ENCODE results near the gene RXFP3.

Gene RXFP3

DNA sequence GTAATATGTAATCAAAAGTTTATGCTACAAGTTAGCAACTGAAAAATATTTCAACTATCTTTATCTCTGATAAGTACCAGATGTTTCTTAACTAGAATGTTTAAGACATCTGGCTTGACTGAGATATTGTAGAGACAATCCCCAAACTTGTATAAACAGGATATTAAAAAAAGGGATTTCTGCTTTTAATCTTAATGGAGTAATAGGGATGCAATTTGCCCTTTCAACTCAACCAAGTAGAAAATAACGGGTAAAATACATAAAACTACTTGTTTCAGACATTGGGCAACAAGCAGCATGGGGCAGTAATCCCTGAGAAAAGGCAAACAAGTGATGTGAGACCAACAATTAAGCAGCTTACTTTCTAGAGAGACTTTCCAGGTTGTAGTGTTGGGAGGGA is 35.0 kb upstream of the RXFP3 start:
- Histone ChIP-seq H3K4me3 (ENCODE audit: low read depth, low read length) (no peak overlapping the region), H3K9me3 (ENCODE audit: control insufficient read depth, insufficient read depth, low read depth, low read length) (no peaks in the 10 kb centered on the region), H3K4me1 (ENCODE audit: control insufficient read depth, insufficient read depth, low read length) (no peaks in the 10 kb centered on the region), H3K27ac (ENCODE audit: extremely low read depth, low read depth, low read length) (no peak overlapping the region), H3K36me3 (ENCODE audit: control insufficient read depth in 2 of 2, insufficient read depth in 1 of 2, low read length in 2 of 2) (no peaks in the 10 kb centered on the region)
- TF ChIP-seq BCL11B (tag by site-specific recombination; IDR thresholded peaks at IDR 0.05; ENCODE audit: low read depth) (no peak), KLF16 (tag by site-specific recombination; IDR thresholded peaks at IDR 0.05) (no peak), ZNF785 (tag by site-specific recombination; IDR thresholded peaks at IDR 0.05) (no peak), ZSCAN23 (tag by site-specific recombination; IDR thresholded peaks at IDR 0.05) (no peak), ZNF19 (tag by site-specific recombination; IDR thresholded peaks at IDR 0.05; ENCODE audit: low read depth) (no peak), YY1 (tag by site-specific recombination; IDR thresholded peaks at IDR 0.05) (no peak), ZNF366 (tag by site-specific recombination; conservative IDR thresholded peaks at IDR 0.05) (no peak), ZNF658 (tag by site-specific recombination; IDR thresholded peaks at IDR 0.05) (no peak), ZNF426 (tag by site-specific recombination; IDR thresholded peaks at IDR 0.05) (no peak), ZNF292 (tag by site-specific recombination; IDR thresholded peaks at IDR 0.05; ENCODE audit: borderline replicate concordance, low read depth) (no peak), GLI2 (tag by site-specific recombination; IDR thresholded peaks at IDR 0.05; ENCODE audit: borderline replicate concordance, low read depth) (no peak)
- POLR2A ChIA-PET, result no interaction called here
- CTCF ChIA-PET, result no interaction called here

DNA sequence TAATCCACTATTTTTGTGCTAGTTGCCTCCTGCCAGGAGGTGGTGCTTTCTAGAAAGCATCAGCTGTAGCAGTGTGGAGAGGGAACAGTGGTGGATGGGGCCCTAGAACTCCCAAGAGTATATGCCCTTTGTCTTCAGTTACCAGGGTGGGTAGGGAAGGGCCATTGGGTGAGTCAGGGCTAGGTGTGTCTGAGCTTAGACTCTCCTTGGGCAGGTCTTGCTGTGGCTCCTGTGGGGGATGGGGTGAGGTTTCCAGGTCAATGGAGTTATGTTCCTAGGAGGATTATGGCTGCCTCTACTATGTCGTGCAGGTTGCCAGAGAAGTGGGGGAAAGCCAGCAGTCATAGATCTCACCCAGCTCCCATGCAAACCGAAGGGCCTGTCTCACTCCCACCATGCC is 33.1 kb upstream of the RXFP3 start:
- no peak overlapping the region for H3K4me3 ChIP-seq (ENCODE audit: low read depth, low read length)
- no peaks in the 10 kb centered on the region for H3K36me3 ChIP-seq (ENCODE audit: control insufficient read depth in 2 of 2, insufficient read depth in 1 of 2, low read length in 2 of 2)
- ChIA-PET CTCF (interaction anchor here (0.6 kb wide), 1 partner anchor 142 kb away, joined by 3 read pairs; no protein-coding TSS in a partner anchor), POLR2A (no interaction called here)
- no peak overlapping the region for H3K27ac ChIP-seq (ENCODE audit: extremely low read depth, low read depth, low read length)
- TF ChIP-seq MYNN (tag by site-specific recombination; IDR thresholded peaks at IDR 0.05; ENCODE audit: borderline replicate concordance) (no peak), ZNF202 (tag by site-specific recombination; IDR thresholded peaks at IDR 0.05; ENCODE audit: borderline replicate concordance) (no peak), ZBTB7A (tag by site-specific recombination; IDR thresholded peaks at IDR 0.05; ENCODE audit: low read depth) (no peak), ZFP37 (tag by site-specific recombination; IDR thresholded peaks at IDR 0.05) (no peak), ZNF394 (tag by site-specific recombination; IDR thresholded peaks at IDR 0.05; ENCODE audit: borderline replicate concordance) (no peak), ZNF404 (tag by site-specific recombination; IDR thresholded peaks at IDR 0.05) (no peak), ZNF391 (tag by site-specific recombination; IDR thresholded peaks at IDR 0.05; ENCODE audit: borderline replicate concordance, low read depth) (no peak), ZNF426 (tag by site-specific recombination; IDR thresholded peaks at IDR 0.05) (no peak), ZNF341 (tag by site-specific recombination; IDR thresholded peaks at IDR 0.05; ENCODE audit: low read depth) (no peak), ZNF157 (tag by site-specific recombination; IDR thresholded peaks at IDR 0.05) (no peak), ZFP41 (tag by site-specific recombination; IDR thresholded peaks at IDR 0.05; ENCODE audit: borderline replicate concordance) (no peak)
- H3K4me1 ChIP-seq (ENCODE audit: control insufficient read depth, insufficient read depth, low read length), result no peaks in the 10 kb centered on the region
- no peaks in the 10 kb centered on the region for H3K9me3 ChIP-seq (ENCODE audit: control insufficient read depth, insufficient read depth, low read depth, low read length)

DNA sequence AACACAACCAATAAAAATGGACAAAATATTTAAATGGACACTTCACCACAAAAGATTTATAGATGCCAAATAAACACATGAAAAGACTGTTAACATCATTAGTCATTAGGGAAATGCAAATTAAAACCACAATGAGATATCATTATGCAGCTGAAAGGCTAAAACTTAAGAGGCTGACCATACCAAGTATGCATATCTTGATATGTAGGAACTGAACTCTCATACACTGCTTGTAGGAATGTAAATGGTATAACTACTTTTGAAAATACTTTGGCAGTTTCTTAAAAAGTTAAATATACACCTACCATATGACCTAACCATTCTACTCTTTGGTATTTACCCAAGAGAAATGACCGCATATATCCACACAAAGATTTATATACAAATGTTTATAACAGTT is 30.8 kb upstream of the RXFP3 start:
- TF ChIP-seq, protein P1, sequence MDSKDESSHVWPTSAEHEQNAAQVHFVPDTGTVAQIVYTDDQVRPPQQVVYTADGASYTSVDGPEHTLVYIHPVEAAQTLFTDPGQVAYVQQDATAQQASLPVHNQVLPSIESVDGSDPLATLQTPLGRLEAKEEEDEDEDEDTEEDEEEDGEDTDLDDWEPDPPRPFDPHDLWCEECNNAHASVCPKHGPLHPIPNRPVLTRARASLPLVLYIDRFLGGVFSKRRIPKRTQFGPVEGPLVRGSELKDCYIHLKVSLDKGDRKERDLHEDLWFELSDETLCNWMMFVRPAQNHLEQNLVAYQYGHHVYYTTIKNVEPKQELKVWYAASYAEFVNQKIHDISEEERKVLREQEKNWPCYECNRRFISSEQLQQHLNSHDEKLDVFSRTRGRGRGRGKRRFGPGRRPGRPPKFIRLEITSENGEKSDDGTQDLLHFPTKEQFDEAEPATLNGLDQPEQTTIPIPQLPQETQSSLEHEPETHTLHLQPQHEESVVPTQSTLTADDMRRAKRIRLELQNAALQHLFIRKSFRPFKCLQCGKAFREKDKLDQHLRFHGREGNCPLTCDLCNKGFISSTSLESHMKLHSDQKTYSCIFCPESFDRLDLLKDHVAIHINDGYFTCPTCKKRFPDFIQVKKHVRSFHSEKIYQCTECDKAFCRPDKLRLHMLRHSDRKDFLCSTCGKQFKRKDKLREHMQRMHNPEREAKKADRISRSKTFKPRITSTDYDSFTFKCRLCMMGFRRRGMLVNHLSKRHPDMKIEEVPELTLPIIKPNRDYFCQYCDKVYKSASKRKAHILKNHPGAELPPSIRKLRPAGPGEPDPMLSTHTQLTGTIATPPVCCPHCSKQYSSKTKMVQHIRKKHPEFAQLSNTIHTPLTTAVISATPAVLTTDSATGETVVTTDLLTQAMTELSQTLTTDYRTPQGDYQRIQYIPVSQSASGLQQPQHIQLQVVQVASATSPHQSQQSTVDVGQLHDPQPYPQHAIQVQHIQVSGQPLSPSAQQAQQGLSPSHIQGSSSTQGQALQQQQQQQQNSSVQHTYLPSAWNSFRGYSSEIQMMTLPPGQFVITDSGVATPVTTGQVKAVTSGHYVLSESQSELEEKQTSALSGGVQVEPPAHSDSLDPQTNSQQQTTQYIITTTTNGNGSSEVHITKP (tag by site-specific recombination; IDR thresholded peaks at IDR 0.05), result no peak
- TF ChIP-seq ZNF433 (tag by site-specific recombination; IDR thresholded peaks at IDR 0.05; ENCODE audit: low read depth) (no peak), ZNF146 (tag by site-specific recombination; IDR thresholded peaks at IDR 0.05) (no peak), ZNF274 (IDR thresholded peaks at IDR 0.05; ENCODE audit: low read length) (no peak), ZNF274 (tag by site-specific recombination; IDR thresholded peaks at IDR 0.05; ENCODE audit: borderline replicate concordance) (no peak), ZSCAN23 (tag by site-specific recombination; IDR thresholded peaks at IDR 0.05) (no peak), ZNF830 (tag by site-specific recombination; IDR thresholded peaks at IDR 0.05; ENCODE audit: low read depth) (no peak), ZBTB8A (tag by site-specific recombination; IDR thresholded peaks at IDR 0.05) (no peak), ZNF514 (tag by site-specific recombination; IDR thresholded peaks at IDR 0.05) (no peak), ZNF426 (tag by site-specific recombination; IDR thresholded peaks at IDR 0.05) (no peak), ZNF660 (tag by site-specific recombination; IDR thresholded peaks at IDR 0.05) (no peak)
- no peak overlapping the region for H3K4me3 ChIP-seq (ENCODE audit: low read depth, low read length)
- no peaks in the 10 kb centered on the region for H3K9me3 ChIP-seq (ENCODE audit: control insufficient read depth, insufficient read depth, low read depth, low read length)
- no peaks in the 10 kb centered on the region for H3K36me3 ChIP-seq (ENCODE audit: control insufficient read depth in 2 of 2, insufficient read depth in 1 of 2, low read length in 2 of 2)
- ChIA-PET POLR2A (no interaction called here), CTCF (interaction anchor here (1.0 kb wide), 1 partner anchor 29 kb away, joined by 7 read pairs; no protein-coding TSS in a partner anchor)
- H3K27ac ChIP-seq (ENCODE audit: extremely low read depth, low read depth, low read length), result no peak overlapping the region
- H3K4me1 ChIP-seq (ENCODE audit: control insufficient read depth, insufficient read depth, low read length), result no peaks in the 10 kb centered on the region
